Epithelial cell of prostate (primary cell): ENCODE data around the gene SLF2.

Experiments used
- DNase-seq: peaks from one replicate; pipeline ENCODE4 v3.0.0-alpha.2; 2011; ENCODE audit warnings: low read depth, low spot score
- H3K27ac ChIP-seq: fragments of 450-650 bp; 2 replicates; pipeline ENCODE4 v1.5.1; 2017; ENCODE audit warnings: mild to moderate bottlenecking

Gene SLF2

GRCh38 chr10:100993986-100994708 is 81.4 kb downstream of the SLF2 start:
- no peak overlapping the region for H3K27ac ChIP-seq
- DNase-seq = no peak

- no peak for DNase-seq
Measured at GRCh38 chr10:100995181-100995580, 82.4 kb downstream of the SLF2 start.

GRCh38 chr10:100996678-100997359 is 84.1 kb downstream of the SLF2 start:
- no peak for DNase-seq
- peak overlapping the region; percentile 91 for H3K27ac ChIP-seq

More at GRCh38 chr10:100995181-100995580, 82.4 kb downstream of the SLF2 start:
- no peak overlapping the region for H3K27ac ChIP-seq

GRCh38 chr10:100997360-100998182 is 84.8 kb downstream of the SLF2 start:
- H3K27ac ChIP-seq = peak overlapping the region; percentile 91
- DNase-seq = no peak

- DNase-seq = no peak
- H3K27ac ChIP-seq = peak overlapping the region; percentile 91
Measured at GRCh38 chr10:100998183-100998990, 85.6 kb downstream of the SLF2 start.

- peak overlapping the region; percentile 91 for H3K27ac ChIP-seq
- DNase-seq = no peak
Measured at GRCh38 chr10:100998991-100999741, 86.4 kb downstream of the SLF2 start.

GRCh38 chr10:100999742-101000126 is 87.0 kb downstream of the SLF2 start, which contains the start of gene LZTS2:
LZTS2 (plus strand) TSS chr10:100999808; CDS start chr10:101002539, 2,731 bp downstream.
- no peak for DNase-seq
- H3K27ac ChIP-seq = peak within 1 kb of the TSS; percentile 91

- peak overlapping the region; percentile 91 for H3K27ac ChIP-seq
- no peak for DNase-seq
Measured at GRCh38 chr10:101000127-101000914, 87.6 kb downstream of the SLF2 start.

GRCh38 chr10:101000915-101001658 is 88.3 kb downstream of the SLF2 start:
- no peak for DNase-seq
- peak overlapping the region; percentile 91 for H3K27ac ChIP-seq

GRCh38 chr10:101001659-101002035 is 88.9 kb downstream of the SLF2 start:
- peak overlapping the region; percentile 91 for H3K27ac ChIP-seq

GRCh38 chr10:101002456-101002855 is 89.7 kb downstream of the SLF2 start:
- no peak overlapping the region for H3K27ac ChIP-seq
- DNase-seq = no peak

More at GRCh38 chr10:101001659-101002035, 88.9 kb downstream of the SLF2 start:
- no peak for DNase-seq

GRCh38 chr10:101003639-101004206 is 91.0 kb downstream of the SLF2 start:
- no peak overlapping the region for H3K27ac ChIP-seq
- no peak for DNase-seq

- no peak overlapping the region for H3K27ac ChIP-seq
- DNase-seq = no peak
Measured at GRCh38 chr10:101005361-101005760, 92.6 kb downstream of the SLF2 start.

- no peak overlapping the region for H3K27ac ChIP-seq
- no peak for DNase-seq
Measured at GRCh38 chr10:101005869-101006567, 93.3 kb downstream of the SLF2 start.

GRCh38 chr10:101006593-101007098 is 93.9 kb downstream of the SLF2 start:
- no peak overlapping the region for H3K27ac ChIP-seq
- DNase-seq = no peak

- H3K27ac ChIP-seq = no peak overlapping the region
- no peak for DNase-seq
Measured at GRCh38 chr10:101007099-101007711, 94.4 kb downstream of the SLF2 start.
